MCF 10A (cell line): ENCODE data around the gene SIX2. TPM values are rescaled to one million over a fixed set of nuclear protein-coding genes. Genes with fewer than 3 reads are reported as not detected.

Experiments
- Bru-seq: library from RNA; stranded (reverse); fragments of 400-500 nt; gene quantifications from one replicate; lab custom pipeline; 2021; lab: Mats Ljungman, UMichigan
- BruChase-seq, 2 experiments: library from RNA; stranded (reverse); fragments of 400-500 nt; gene quantifications; one replicate each; lab custom pipeline; 2021; lab: Mats Ljungman, UMichigan
- BruUV-seq: library from RNA; stranded (reverse); fragments of 400-500 nt; replicated peaks from 2 replicates; lab custom pipeline; 2021; lab: Mats Ljungman, UMichigan
- CTCF ChIA-PET: fragments of 300-600 bp; sonication (Branson Sonifier 250); formaldehyde crosslinking; extraction: SDS; loops from one replicate; lab custom pipeline; 2021; ENCODE audit warnings: antibody characterized with exemption, inconsistent platforms; lab: Yijun Ruan, JAX
- POLR2A ChIA-PET: fragments of 300-600, 350-650 bp; sonication (Branson Sonifier 250); formaldehyde crosslinking; extraction: SDS; loops from one replicate; lab custom pipeline; 2020; ENCODE audit warnings: antibody characterized with exemption, inconsistent platforms; lab: Yijun Ruan, JAX
- DNase-seq: peaks from one replicate; pipeline ENCODE4 v3.0.0-alpha.2; 2018; ENCODE audit not compliant: unreplicated experiment
- H3K27ac Mint-ChIP-seq: one replicate; pipeline ENCODE4 v1.8.0; 2022; ENCODE audit warnings: mild to moderate bottlenecking, low read depth, mixed read lengths; ENCODE audit not compliant: unreplicated experiment
- H3K27me3 Mint-ChIP-seq: one replicate; pipeline ENCODE4 v1.8.0; 2022; ENCODE audit warnings: mixed read lengths; ENCODE audit not compliant: insufficient read depth, unreplicated experiment
- H3K36me3 Mint-ChIP-seq: one replicate; pipeline ENCODE4 v1.8.0; 2022; ENCODE audit warnings: mild to moderate bottlenecking, moderate library complexity, mixed read lengths; ENCODE audit not compliant: insufficient read depth, unreplicated experiment
- H3K4me1 Mint-ChIP-seq: one replicate; pipeline ENCODE4 v1.8.0; 2022; ENCODE audit warnings: mixed read lengths; ENCODE audit not compliant: insufficient read depth, unreplicated experiment
- H3K4me3 Mint-ChIP-seq: one replicate; pipeline ENCODE4 v1.8.0; 2022; ENCODE audit warnings: mild to moderate bottlenecking, moderate library complexity, mixed read lengths; ENCODE audit not compliant: unreplicated experiment
- H3K9me3 Mint-ChIP-seq: one replicate; pipeline ENCODE4 v1.8.0; 2022; ENCODE audit warnings: mixed read lengths; ENCODE audit not compliant: unreplicated experiment
- intact Hi-C: fragments of 100-400 bp; cut with micrococcal nuclease; formaldehyde crosslinking; loops from 2 replicates; pipeline ENCODE4 v1.14.1; 2022
- long read RNA-seq: library from polyadenylated mRNA; stranded (forward); transcript quantifications from one replicate; pipeline ENCODE4 v2.0.0, GENCODE V29; 2022
- total RNA-seq: library from RNA; stranded (reverse); gene quantifications from 2 replicates; pipeline ENCODE4 v1.2.3, GENCODE V29; 2022
- TF ChIP-seq, protein P1 (sequence below): fragments of 200-600 bp; IDR thresholded peaks from one replicate; pipeline ENCODE4 v1.8.0; 2022; ENCODE audit warnings: antibody characterized with exemption, mild to moderate bottlenecking; ENCODE audit not compliant: unreplicated experiment

The SIX2 gene
- 0.96 and 1.2 TPM in 2 replicates for total RNA-seq
- Bru-seq, nascent RNA: percentile 28 among the genes with signal in this experiment
- not detected for BruChase-seq, experiment 1, labeled RNA remaining after a 6-hour chase
- BruChase-seq, experiment 2, labeled RNA remaining after a 2-hour chase: percentile 32 among the genes with signal in this experiment
- long read RNA-seq, transcript SIX2-201 (2 exons, 2,205 nt): major isoform, 5 of 5 reads
- long read RNA-seq, partial matches to known transcripts: 0 of 5 reads
- long read RNA-seq, other reads (novel, unspliced or antisense): 0 of 5 reads

DNA sequence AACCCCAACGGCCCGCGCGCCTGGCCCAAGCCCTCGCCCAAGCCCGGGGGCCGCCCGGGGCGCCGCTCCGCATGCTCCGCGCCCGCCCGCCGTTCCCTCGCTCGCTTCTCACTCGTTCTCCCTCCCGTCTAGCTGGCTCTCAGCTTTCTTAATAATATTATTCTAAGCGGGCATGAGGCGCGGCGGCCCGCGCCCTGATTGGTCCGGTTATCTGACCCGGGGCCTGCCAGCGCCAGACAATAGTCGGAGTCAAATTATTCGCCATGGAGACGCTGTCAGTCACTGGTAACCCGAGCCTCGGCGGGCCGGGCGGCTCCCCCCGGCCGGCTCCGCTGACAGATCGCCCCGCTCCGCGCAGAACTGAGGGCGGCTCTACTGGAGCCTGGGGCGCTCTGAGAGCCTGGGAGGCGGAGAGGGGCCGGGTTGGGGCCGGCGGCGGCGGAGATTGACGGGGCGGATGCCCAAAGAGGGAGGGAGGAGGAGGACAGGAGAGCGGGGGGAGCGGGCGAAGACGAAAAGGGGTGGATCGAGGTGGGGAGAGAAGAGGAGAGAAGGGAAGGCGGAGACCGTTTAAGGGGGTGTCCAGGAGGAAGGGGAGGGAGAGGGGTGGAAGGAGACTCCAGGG, at the start of gene SIX2:
SIX2 (minus strand) TSS at position 150 of the 625 bp plus-strand sequence. CDS start 342 bp downstream, outside the sequence.
- Mint-ChIP-seq H3K27me3 (no peaks in the 10 kb centered on the region), H3K4me1 (peaks cover 7% of the 10 kb centered on the region), H3K36me3 (peaks cover 6% of the 10 kb centered on the region), H3K4me3 (peak within 1 kb of the TSS; percentile 89), H3K27ac (peak within 1 kb of the TSS; percentile 40), H3K9me3 (no peaks in the 10 kb centered on the region)
- intact Hi-C loops: loop anchor here (5.0 kb wide), 1 partner anchor 158 kb away; no protein-coding TSS in a partner anchor
- DNase-seq: peak; percentile 98
- BruUV-seq: no TSS peak
- ChIA-PET POLR2A (interaction anchor here (0.5 to 1.3 kb wide), 10 partner anchors 9 to 602 kb away, joined by 3 to 11 read pairs (median 4); partner anchors contain the start of gene SRBD1), CTCF (no interaction called here)
- TF ChIP-seq, protein P1, sequence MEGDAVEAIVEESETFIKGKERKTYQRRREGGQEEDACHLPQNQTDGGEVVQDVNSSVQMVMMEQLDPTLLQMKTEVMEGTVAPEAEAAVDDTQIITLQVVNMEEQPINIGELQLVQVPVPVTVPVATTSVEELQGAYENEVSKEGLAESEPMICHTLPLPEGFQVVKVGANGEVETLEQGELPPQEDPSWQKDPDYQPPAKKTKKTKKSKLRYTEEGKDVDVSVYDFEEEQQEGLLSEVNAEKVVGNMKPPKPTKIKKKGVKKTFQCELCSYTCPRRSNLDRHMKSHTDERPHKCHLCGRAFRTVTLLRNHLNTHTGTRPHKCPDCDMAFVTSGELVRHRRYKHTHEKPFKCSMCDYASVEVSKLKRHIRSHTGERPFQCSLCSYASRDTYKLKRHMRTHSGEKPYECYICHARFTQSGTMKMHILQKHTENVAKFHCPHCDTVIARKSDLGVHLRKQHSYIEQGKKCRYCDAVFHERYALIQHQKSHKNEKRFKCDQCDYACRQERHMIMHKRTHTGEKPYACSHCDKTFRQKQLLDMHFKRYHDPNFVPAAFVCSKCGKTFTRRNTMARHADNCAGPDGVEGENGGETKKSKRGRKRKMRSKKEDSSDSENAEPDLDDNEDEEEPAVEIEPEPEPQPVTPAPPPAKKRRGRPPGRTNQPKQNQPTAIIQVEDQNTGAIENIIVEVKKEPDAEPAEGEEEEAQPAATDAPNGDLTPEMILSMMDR: no peak

DNA sequence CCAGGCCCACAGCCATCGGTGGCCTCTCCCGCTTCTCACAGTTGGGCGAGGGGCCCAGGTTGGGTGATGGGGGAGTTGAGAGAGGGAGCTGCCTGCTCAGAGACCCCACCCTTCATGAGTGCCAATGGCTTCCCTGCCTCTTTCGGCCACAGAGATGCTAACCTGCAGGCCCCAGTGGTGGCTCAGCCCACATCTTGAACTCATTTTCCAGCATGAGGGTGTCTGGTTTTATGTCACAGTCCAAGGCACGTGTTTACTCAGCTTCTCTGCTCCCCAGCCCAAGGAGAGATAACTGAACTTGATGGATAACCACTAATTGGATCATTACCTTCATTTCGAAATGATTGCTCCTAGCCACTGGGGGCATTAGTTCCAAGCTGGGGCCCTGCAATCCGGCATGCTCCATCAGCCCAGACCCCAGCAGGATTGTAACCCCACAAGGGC, 45.9 kb upstream of the SIX2 start:
- intact Hi-C loops: no loop called here
- BruUV-seq: no TSS peak
- H3K4me1 Mint-ChIP-seq: no peaks in the 10 kb centered on the region
- DNase-seq: no peak
- H3K9me3 Mint-ChIP-seq: no peaks in the 10 kb centered on the region
- no peaks in the 10 kb centered on the region for H3K36me3 Mint-ChIP-seq
- TF ChIP-seq, protein P1: no peak
- ChIA-PET POLR2A (no interaction called here), CTCF (no interaction called here)
- H3K4me3 Mint-ChIP-seq: no peak overlapping the region
- no peaks in the 10 kb centered on the region for H3K27me3 Mint-ChIP-seq
- H3K27ac Mint-ChIP-seq: no peak overlapping the region

DNA sequence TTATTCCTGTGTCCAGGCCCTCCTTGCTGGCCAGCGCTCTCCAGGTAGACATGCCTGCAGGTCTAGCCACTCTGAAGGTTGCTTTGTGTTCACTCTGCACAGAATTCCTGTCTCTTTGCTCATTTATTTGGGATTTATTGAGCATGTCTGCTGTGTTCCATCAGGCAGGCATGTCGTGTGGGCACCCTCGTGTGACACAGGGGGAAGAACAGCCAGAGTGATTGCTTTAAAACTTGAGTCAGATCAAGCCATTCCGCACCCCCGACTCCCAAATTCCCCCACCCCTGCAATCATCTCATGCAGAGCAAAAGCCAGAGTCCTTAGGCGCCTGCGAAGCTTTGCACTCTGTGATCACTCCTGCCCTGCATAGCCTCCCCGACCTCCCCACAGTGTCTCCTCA, 44.7 kb upstream of the SIX2 start:
- TF ChIP-seq, protein P1: no peak
- Mint-ChIP-seq H3K36me3 (no peaks in the 10 kb centered on the region), H3K27ac (no peak overlapping the region), H3K27me3 (no peaks in the 10 kb centered on the region), H3K4me1 (no peaks in the 10 kb centered on the region), H3K4me3 (no peak overlapping the region), H3K9me3 (no peaks in the 10 kb centered on the region)
- ChIA-PET POLR2A (no interaction called here), CTCF (no interaction called here)
- DNase-seq: no peak
- no TSS peak for BruUV-seq
- intact Hi-C loops: no loop called here

DNA sequence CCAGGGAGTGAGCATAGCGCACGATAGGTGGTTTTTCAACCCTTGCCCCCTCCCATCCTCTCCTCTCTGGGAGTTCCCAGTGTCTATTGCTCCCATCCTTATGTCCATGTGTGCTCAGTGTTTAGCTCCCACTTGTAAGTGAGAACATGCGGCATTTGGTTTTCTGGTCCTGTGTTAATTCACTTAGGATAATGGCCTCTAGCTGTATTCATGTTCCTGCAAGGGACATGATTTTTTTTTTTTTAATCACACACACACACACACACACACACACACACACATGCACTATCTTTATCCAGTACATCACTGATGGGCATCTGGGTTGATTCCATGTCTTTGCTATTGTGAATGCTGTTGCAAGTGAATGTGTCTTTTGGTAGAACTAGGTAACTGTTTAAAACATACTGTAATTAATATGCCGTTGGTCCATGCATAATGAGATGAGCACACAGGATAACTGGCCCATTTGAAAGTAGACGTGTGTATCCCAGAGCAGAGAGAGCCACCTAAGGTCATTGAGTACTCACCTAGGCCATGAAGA, 43.2 kb upstream of the SIX2 start:
- intact Hi-C loops: no loop called here
- Mint-ChIP-seq H3K4me1 (no peaks in the 10 kb centered on the region), H3K36me3 (no peaks in the 10 kb centered on the region), H3K27me3 (no peaks in the 10 kb centered on the region), H3K4me3 (no peak overlapping the region), H3K27ac (no peak overlapping the region), H3K9me3 (no peaks in the 10 kb centered on the region)
- CTCF ChIA-PET: no interaction called here
- TF ChIP-seq, protein P1: no peak
- no peak for DNase-seq
- no TSS peak for BruUV-seq
- POLR2A ChIA-PET: interaction anchor here (0.6 kb wide), 1 partner anchor 342 kb away, joined by 3 read pairs; no protein-coding TSS in a partner anchor
